Measurements from ENCODE around the gene CROCC2. TPM values are rescaled to one million over a fixed set of nuclear protein-coding genes. Genes with fewer than 3 reads are reported as not detected.

CROCC2 gene
- polyA plus RNA-seq, 1 donor (not counting 4 experiments of a cell fraction or from before 2014, with no cell fraction given): not detected

- Histone ChIP-seq H3K36me3 (ENCODE audit: control insufficient read depth in 2 of 2, extremely low read depth in 1 of 2, insufficient read depth in 2 of 2, low read length in 2 of 2) (no peaks in the 10 kb centered on the region), H3K9me3 (ENCODE audit: control insufficient read depth, low read depth, low read length) (no peaks in the 10 kb centered on the region), H3K27me3 (ENCODE audit: control insufficient read depth, extremely low read depth, insufficient read depth, low read length) (peaks cover 45% of the 10 kb centered on the region), H4K20me1 (ENCODE audit: control insufficient read depth, extremely low read depth, insufficient read depth, low read length) (peaks cover 3% of the 10 kb centered on the region), H3K9ac (ENCODE audit: control insufficient read depth, extremely low read depth, insufficient read depth, low read length) (no peak overlapping the region), H2AFZ (ENCODE audit: control insufficient read depth, low read length) (no peak overlapping the region), H3K27ac (ENCODE audit: control insufficient read depth, insufficient read depth, low read length) (no peak overlapping the region), H3K4me1 (ENCODE audit: control insufficient read depth, extremely low read depth, insufficient read depth, low read length) (no peaks in the 10 kb centered on the region), H3K9me1 (ENCODE audit: control insufficient read depth, extremely low read depth, insufficient read depth, low read length) (no peaks in the 10 kb centered on the region), H3K4me2 (ENCODE audit: control insufficient read depth, extremely low read depth, insufficient read depth, low read depth, low read length) (no peak overlapping the region), H3K79me2 (ENCODE audit: control insufficient read depth, insufficient read depth, low read length) (no peaks in the 10 kb centered on the region), H3K4me3 (ENCODE audit: control insufficient read depth in 2 of 3, extremely low read depth in 1 of 3, insufficient read depth in 2 of 3, low read depth in 1 of 3, low read length in 3 of 3) (no peak overlapping the region)
- DNase-seq (ENCODE audit: low read depth, low spot score) (no peak), FAIRE-seq (no peak)
- dilution Hi-C loops (cut with MboI; ENCODE audit: extremely low pct_ligation_motif_present, low sequenced_read_pairs): no loop called here
- TF ChIP-seq EZH2 (IDR thresholded peaks at IDR 0.05; ENCODE audit: low read length): no peak
- TF ChIP-seq, protein P1, sequence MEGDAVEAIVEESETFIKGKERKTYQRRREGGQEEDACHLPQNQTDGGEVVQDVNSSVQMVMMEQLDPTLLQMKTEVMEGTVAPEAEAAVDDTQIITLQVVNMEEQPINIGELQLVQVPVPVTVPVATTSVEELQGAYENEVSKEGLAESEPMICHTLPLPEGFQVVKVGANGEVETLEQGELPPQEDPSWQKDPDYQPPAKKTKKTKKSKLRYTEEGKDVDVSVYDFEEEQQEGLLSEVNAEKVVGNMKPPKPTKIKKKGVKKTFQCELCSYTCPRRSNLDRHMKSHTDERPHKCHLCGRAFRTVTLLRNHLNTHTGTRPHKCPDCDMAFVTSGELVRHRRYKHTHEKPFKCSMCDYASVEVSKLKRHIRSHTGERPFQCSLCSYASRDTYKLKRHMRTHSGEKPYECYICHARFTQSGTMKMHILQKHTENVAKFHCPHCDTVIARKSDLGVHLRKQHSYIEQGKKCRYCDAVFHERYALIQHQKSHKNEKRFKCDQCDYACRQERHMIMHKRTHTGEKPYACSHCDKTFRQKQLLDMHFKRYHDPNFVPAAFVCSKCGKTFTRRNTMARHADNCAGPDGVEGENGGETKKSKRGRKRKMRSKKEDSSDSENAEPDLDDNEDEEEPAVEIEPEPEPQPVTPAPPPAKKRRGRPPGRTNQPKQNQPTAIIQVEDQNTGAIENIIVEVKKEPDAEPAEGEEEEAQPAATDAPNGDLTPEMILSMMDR (optimal IDR thresholded peaks at IDR 0.05 in 1 of 3, IDR thresholded peaks at IDR 0.05 in 1 of 3, conservative IDR thresholded peaks at IDR 0.05 in 1 of 3; ENCODE audit: extremely low read depth in 1 of 3, insufficient read depth in 2 of 3, low read length in 3 of 3): no peak
These were observed 1.6 kb upstream of the CROCC2 start for GRCh38 chr2:240904216-240905175.

- no peaks in the 10 kb centered on the region for H3K36me3 ChIP-seq (ENCODE audit: control insufficient read depth in 2 of 2, extremely low read depth in 1 of 2, insufficient read depth in 2 of 2, low read length in 2 of 2)
- H3K27me3 ChIP-seq (ENCODE audit: control insufficient read depth, extremely low read depth, insufficient read depth, low read length): peaks cover 53% of the 10 kb centered on the region
- TF ChIP-seq, protein P1 (optimal IDR thresholded peaks at IDR 0.05 in 1 of 3, IDR thresholded peaks at IDR 0.05 in 1 of 3, conservative IDR thresholded peaks at IDR 0.05 in 1 of 3; ENCODE audit: extremely low read depth in 1 of 3, insufficient read depth in 2 of 3, low read length in 3 of 3): no peak
- TF ChIP-seq EZH2 (IDR thresholded peaks at IDR 0.05; ENCODE audit: low read length): no peak
- peaks cover 3% of the 10 kb centered on the region for H4K20me1 ChIP-seq (ENCODE audit: control insufficient read depth, extremely low read depth, insufficient read depth, low read length)
- no peaks in the 10 kb centered on the region for H3K9me1 ChIP-seq (ENCODE audit: control insufficient read depth, extremely low read depth, insufficient read depth, low read length)
- no peak overlapping the region for H2AFZ ChIP-seq (ENCODE audit: control insufficient read depth, low read length)
- FAIRE-seq (no peak), DNase-seq (ENCODE audit: low read depth, low spot score) (no peak)
- H3K27ac ChIP-seq (ENCODE audit: control insufficient read depth, insufficient read depth, low read length): no peak overlapping the region
- no peaks in the 10 kb centered on the region for H3K4me1 ChIP-seq (ENCODE audit: control insufficient read depth, extremely low read depth, insufficient read depth, low read length)
- H3K4me3 ChIP-seq (ENCODE audit: control insufficient read depth in 2 of 3, extremely low read depth in 1 of 3, insufficient read depth in 2 of 3, low read depth in 1 of 3, low read length in 3 of 3): no peak overlapping the region
- H3K79me2 ChIP-seq (ENCODE audit: control insufficient read depth, insufficient read depth, low read length): no peaks in the 10 kb centered on the region
- no peak overlapping the region for H3K4me2 ChIP-seq (ENCODE audit: control insufficient read depth, extremely low read depth, insufficient read depth, low read depth, low read length)
- no peaks in the 10 kb centered on the region for H3K9me3 ChIP-seq (ENCODE audit: control insufficient read depth, low read depth, low read length)
- dilution Hi-C loops (cut with MboI; ENCODE audit: extremely low pct_ligation_motif_present, low sequenced_read_pairs): no loop called here
- no peak overlapping the region for H3K9ac ChIP-seq (ENCODE audit: control insufficient read depth, extremely low read depth, insufficient read depth, low read length)
These were observed 857 bp upstream of the CROCC2 start for GRCh38 chr2:240905176-240905781.

Measured in keratinocyte (primary cell).